Activated naive CD4-positive, alpha-beta T cell treated with anti-CD3 and anti-CD28 coated beads, Interleukin-2, amount 50 U/mL, for 72 hours (primary cell): ENCODE measurements around the gene RTN4RL1. TPM values are rescaled to one million over a fixed set of nuclear protein-coding genes. Genes with fewer than 3 reads are reported as not detected.
"Not testable (repeated sequence)": the region's sequence is repeated elsewhere in the genome, so short reads cannot be mapped to it uniquely, and the experiment has no call there.

Experiments
- ATAC-seq, 2 donors: fragments of 150-1000 bp; cut with Tn5 transposase; 2 replicates each; pipeline ENCODE4 v1.10.0; 2021; ENCODE audit warnings: mild to moderate bottlenecking in 2 of 2, moderate library complexity in 2 of 2
- DNase-seq, 2 donors: peaks; one replicate each; pipeline ENCODE4 v3.0.0; 2021 to 2022; ENCODE audit warnings: low spot score in 2 of 2
- H3K27ac Mint-ChIP-seq, 2 donors: one replicate each; pipeline ENCODE4 v1.8.0; 2022; ENCODE audit warnings: mild to moderate bottlenecking in 2 of 2, mixed read lengths in 2 of 2
- H3K36me3 Mint-ChIP-seq, 2 donors: one replicate each; pipeline ENCODE4 v1.8.0; 2022; ENCODE audit warnings: mixed read lengths in 2 of 2
- H3K9me3 Mint-ChIP-seq, 2 donors: one replicate each; pipeline ENCODE4 v1.8.0; 2022; ENCODE audit warnings: mixed read lengths in 2 of 2
- total RNA-seq, 2 donors: library from RNA; stranded (reverse); gene quantifications; one replicate each; pipeline ENCODE4 v1.2.3, GENCODE V29; 2022

RTN4RL1 gene
- total RNA-seq, 2 donors from 2014 or later: 0.06 to 0.07 TPM

DNA sequence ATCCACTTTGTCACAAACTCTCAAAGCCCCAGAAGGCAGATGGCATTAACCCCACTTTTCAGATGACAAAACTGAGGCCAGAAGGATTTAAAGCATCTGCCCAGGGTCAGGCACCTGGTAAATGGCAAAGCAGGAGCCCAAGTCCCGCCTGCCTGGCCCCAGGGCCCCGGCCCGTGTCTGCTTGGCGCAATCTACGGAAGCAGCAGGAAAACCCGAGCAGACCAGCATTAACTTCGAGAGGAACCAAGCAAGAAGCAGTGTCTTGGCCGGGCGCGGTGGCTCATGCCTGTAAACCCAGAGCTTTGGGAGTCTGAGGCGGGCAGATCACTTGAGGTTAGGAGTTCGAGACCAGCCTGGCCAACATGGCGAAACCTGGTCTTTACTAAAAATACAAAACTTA, 21.6 kb downstream of the RTN4RL1 start:
- H3K9me3 Mint-ChIP-seq: no peaks in the 10 kb centered on the region
- no peak overlapping the region for H3K27ac Mint-ChIP-seq
- DNase-seq (no peak), ATAC-seq (no peak)
- H3K36me3 Mint-ChIP-seq: peaks cover 0 to 5% of the 10 kb centered on the region in 2 donors

DNA sequence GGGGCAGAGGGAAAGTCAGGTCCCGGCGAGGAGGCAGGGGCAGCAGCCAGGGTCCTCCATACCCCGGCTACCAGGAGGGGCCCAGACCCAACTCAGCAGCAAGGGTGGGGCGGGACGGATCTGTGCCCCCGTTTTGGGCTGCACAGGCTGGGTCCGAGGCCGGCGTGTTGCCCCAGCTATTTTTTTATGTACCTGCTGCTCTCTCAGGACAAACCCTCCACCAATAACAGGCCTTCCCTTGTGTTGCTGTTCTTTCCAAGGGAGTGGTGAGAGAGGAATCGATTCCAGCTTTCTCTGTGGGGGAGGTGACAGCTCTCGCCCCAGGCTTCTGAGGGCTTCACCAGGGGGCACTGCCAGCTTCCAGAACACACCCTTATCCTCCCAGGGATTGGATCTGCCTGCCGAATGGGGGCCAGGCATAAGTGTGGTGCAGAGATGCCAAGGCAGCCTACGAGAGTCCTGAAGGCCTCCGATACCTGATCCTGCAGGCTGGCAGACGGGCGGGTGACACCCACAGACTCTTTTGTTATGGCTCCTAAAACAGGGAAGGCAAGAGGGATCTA, 22.3 kb downstream of the RTN4RL1 start:
- Mint-ChIP-seq H3K9me3 (no peaks in the 10 kb centered on the region), H3K36me3 (peaks cover 0 to 5% of the 10 kb centered on the region in 2 donors), H3K27ac (no peak overlapping the region)
- ATAC-seq (no peak), DNase-seq (no peak)

DNA sequence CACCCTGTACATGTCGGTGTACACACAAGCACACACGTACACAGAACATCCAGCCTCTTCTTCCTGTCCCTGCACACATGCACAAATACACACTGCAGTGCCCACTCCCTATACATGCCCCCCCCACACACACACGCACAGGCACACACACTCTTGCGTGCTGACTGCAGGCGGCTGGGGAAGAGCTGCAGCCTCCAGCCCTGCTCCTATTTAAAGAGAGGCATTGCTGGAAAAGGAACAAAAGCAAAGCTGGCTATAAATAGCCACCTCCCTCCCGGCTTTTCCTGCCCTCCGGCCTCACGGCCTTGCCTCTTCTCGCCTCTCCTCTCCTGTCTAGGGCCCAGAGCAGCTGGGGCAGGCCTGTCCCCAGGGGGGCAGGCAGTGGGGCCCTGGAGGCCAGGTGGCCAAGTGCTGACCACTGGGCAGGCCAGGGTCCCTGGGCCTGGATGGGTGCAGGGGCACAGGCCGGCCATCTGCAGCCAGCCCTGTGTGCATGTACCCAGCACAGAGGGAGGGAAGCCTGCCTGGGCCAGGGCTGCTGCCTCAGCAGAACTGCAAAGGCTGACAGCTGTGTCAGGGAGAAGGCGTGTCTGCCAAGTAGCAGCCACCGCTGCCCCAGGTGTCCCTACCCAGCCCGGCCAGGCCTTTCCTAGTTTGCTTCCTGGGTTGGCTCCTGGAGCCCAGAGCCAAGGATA, 25.4 kb downstream of the RTN4RL1 start:
- H3K36me3 Mint-ChIP-seq: peaks cover 0 to 5% of the 10 kb centered on the region in 2 donors
- H3K27ac Mint-ChIP-seq: no peak overlapping the region
- no peak for DNase-seq
- no peaks in the 10 kb centered on the region for H3K9me3 Mint-ChIP-seq
- no peak for ATAC-seq

DNA sequence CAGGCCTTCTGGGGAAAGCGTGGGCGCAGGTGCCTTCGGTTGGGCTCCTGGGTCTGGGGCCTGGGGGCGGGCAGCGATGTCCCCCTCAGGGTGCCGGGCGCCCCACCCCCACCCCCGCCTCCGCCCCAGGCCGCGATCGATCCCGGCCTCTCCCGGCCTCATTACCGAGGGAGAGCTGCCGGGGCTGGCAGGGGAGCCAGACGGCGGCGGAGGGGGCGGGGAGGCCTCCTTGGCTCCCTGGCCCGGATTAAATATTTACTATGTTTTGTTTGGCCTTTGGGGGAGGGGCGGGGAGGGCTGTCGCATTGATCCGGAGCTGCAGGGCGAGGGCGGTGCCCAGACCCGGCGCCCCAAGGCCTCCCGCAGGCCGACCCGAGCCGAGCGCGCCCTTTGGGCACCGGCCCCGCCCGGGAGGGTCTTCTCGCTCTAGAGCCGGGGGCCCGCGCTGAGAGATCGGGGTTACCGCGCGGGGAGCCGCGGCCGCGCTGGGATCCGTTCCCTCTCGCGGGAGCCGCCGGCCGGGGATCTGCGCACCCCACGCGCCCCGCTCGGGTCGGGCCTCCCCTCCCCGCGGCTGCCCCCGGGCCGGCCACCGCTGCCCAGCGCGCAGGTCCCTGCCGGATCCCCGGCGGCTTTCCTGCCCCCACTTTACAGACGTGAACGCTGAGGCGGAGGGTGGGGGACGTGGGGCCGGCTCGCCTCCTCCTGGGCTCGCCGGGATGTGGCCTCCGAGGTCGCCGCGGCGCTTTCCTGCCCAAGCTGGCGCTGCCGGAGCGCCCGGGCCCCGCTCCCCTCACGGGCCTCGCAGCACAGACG, 27.0 kb downstream of the RTN4RL1 start:
- peak in 1 of 2 donors; percentile 37 for ATAC-seq
- no peak for DNase-seq
- peaks cover 0 to 5% of the 10 kb centered on the region in 2 donors for H3K36me3 Mint-ChIP-seq
- no peak overlapping the region for H3K27ac Mint-ChIP-seq
- no peaks in the 10 kb centered on the region for H3K9me3 Mint-ChIP-seq

DNA sequence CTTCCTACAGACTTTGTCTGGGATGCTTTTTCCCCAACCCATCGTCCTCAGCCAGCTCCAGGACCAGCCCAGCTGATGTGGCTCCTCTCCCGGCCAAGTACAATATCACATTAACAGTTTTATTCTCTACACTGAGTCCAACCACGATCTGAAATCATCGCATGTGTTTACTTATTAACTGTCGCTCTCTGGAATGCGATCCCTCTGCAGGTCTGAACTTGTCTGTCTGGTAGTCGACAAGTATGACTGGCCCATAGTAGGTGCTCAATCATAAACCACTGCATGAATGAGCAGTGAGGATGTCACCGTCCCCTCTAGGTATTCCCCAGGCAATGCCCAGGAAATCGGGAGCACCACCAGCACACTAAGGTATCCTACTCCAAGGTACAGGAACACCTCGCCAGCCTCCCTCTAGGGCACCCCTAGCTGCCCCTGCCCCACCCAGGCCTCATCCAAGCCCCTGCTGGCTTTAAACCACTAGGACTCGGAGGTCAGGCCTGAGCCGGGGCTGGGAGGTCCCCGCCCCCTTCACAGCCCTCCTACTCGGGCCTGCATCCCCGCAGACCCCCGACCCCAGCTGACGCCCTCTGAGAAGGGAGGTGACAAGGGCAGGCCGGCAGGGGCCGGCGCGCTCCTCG, 27.7 kb downstream of the RTN4RL1 start:
- DNase-seq (no peak), ATAC-seq (no peak)
- H3K36me3 Mint-ChIP-seq: peaks cover 0 to 5% of the 10 kb centered on the region in 2 donors
- H3K27ac Mint-ChIP-seq: no peak overlapping the region
- no peaks in the 10 kb centered on the region for H3K9me3 Mint-ChIP-seq

DNA sequence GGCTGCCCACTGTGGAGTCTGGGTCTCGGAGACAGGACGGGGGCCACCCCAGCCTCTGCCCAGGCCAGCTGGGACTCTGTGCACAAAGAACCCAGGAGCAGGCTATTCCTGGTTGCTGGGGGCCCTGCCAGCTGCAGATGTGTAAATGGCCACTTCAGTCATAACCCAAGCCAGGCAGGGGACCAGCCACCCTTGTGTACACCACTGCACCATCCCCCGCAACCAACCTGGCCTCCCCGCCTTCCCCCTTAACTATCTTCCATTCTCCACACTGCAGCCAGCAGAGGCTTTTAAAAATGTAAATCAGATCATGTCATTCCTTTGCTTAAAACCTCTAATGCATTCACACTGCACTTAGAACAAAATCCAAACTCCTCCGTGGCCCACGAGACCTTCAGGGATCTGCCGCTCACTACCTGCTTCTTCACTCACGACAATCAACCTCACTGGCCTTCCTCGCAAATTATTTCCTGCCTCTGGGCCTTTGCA, 28.3 kb downstream of the RTN4RL1 start:
- H3K27ac Mint-ChIP-seq: no peak overlapping the region
- no peaks in the 10 kb centered on the region for H3K9me3 Mint-ChIP-seq
- DNase-seq (no peak), ATAC-seq (no peak)
- peaks cover 0 to 5% of the 10 kb centered on the region in 2 donors for H3K36me3 Mint-ChIP-seq

DNA sequence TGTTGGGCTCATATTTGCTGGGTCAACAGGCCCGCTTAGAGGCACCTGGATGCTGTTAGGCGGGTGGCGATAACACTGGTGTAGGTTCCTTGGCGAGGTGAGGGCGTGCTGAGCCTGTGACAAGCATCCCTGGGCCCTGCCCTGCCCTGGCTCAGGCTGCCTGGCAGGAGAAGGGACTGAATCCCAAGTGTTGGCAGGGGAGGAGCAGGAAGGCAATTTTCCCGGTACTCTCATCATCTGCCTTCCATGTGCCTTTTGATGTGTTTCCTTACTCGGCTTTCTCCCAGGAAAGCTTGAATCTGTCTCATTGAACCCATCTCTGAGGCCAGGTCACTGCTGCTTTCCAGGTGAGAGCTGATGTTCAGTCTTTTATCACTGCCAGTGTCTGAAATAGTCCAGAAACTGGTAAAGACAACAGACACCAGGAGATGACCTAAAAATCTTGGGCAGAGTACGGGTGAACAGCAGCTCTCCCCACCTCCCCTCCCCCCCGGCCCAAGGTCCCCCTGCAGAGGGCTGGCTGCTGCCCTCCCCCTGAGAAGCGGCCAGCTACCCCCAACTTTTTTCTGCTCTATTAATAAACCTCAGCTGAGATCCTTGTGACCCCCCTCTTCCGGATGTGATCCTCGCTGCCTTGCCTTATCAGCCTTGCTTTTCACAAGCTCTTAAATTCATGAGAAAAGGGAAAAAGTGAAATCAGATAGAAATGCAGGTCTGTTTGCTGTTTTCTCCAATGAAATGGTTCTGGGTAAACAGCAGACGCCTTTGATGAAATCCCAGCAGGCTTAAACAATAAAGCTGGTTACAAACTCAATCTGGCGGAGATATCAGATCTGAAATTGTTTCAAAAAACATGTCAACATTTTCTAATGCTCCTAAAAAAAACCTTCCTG, 29.0 kb downstream of the RTN4RL1 start:
- no peaks in the 10 kb centered on the region for H3K9me3 Mint-ChIP-seq
- peaks cover 0 to 5% of the 10 kb centered on the region in 2 donors for H3K36me3 Mint-ChIP-seq
- DNase-seq (no peak), ATAC-seq (no peak)
- H3K27ac Mint-ChIP-seq: no peak overlapping the region

DNA sequence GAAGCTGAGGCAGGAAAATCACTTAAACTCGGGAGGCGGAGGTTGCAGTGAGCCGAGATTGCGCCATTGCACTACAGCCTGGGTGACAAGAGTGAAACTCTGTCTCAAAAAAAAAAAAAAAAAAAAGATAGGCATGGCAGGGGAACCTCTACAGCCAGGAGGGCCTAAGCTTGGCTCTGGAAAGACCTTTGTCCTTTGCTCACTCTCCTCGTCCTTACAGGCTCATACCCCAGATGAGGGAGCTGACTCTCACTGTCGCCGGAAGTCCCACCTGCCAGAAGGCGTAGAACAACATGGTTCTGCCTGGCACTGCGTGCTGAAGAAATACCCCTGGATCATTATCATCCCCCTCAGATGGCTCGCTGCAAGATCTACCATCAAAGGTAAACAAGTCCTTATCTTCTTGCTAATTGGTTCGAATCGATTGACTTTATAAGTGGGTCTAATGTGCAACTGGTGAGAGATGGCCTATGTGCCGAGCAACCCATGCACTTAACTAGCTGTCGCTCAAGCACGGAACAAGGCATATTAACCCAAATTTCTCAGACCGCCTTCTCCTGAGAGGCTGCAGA, 29.7 kb downstream of the RTN4RL1 start:
- no peak for DNase-seq
- no peak overlapping the region for H3K27ac Mint-ChIP-seq
- H3K9me3 Mint-ChIP-seq: no peaks in the 10 kb centered on the region

DNA sequence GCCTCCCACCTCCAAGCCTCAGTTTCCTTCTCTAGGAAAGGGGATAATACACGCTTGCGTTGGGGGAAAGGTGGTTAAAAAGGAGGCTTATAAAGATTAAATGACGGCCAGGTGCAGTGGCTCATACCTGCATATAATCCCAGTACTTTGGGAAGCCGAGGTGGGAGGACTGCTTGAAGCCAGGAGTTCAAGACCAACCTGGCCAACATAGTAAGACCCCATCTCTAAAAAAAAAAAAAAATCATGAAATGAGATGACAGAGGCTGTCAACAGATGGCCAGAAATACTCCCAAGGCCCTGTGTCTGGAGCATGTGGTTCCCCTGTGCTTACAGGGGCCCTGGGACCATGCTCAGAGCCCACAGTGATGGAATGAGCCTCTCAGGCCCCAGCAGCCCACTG, 30.4 kb downstream of the RTN4RL1 start:
- no peak for DNase-seq
- Mint-ChIP-seq H3K36me3 (peaks cover 0 to 5% of the 10 kb centered on the region in 2 donors), H3K9me3 (no peaks in the 10 kb centered on the region), H3K27ac (no peak overlapping the region)
- no peak for ATAC-seq

More for the DNA sequence above, 29.7 kb downstream of the RTN4RL1 start:
- H3K36me3 Mint-ChIP-seq: peaks cover 0 to 5% of the 10 kb centered on the region in 2 donors
- no peak for ATAC-seq

DNA sequence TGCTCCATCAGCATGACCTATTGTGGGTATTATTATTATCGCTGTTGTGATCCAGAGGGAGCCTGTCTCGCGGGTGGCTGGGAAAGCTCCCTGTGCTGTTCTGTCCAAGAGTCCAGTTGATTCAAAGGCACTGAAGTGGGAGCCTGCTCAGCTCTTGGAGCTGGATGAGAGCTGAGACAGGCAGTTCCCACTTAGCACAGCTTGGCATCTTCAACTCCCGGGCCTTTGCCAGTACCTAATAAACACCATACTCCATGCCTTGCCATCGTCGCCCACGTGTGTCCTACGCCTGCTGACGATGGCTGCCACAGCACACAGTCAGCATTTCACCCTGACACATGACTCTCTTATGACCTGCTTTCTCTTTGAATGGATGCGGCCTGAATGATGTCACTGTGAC, 32.6 kb downstream of the RTN4RL1 start:
- DNase-seq: no peak
- Mint-ChIP-seq H3K36me3 (no peaks in the 10 kb centered on the region), H3K27ac (no peak overlapping the region), H3K9me3 (no peaks in the 10 kb centered on the region)
- ATAC-seq: no peak

DNA sequence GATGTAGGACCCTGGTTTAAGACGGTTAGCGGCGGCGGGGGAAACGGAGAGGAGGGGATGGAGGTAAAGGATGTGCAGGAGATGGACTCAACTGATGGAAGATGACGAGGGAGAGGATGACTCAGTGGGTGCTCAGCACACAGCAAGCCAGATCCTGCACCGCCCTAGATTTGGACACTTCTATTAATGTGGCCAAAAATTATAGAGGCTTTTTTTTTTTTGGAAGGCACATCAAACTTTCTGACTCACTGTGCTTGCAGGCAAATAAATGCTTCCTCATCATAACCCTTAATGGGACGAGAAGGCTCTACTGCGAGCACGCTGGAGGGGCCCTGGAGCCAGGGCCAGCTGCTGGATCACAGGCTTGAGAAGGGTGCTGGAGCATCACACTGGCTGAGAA, 36.0 kb downstream of the RTN4RL1 start:
- no peaks in the 10 kb centered on the region for H3K9me3 Mint-ChIP-seq
- ATAC-seq (no peak), DNase-seq (no peak)

DNA sequence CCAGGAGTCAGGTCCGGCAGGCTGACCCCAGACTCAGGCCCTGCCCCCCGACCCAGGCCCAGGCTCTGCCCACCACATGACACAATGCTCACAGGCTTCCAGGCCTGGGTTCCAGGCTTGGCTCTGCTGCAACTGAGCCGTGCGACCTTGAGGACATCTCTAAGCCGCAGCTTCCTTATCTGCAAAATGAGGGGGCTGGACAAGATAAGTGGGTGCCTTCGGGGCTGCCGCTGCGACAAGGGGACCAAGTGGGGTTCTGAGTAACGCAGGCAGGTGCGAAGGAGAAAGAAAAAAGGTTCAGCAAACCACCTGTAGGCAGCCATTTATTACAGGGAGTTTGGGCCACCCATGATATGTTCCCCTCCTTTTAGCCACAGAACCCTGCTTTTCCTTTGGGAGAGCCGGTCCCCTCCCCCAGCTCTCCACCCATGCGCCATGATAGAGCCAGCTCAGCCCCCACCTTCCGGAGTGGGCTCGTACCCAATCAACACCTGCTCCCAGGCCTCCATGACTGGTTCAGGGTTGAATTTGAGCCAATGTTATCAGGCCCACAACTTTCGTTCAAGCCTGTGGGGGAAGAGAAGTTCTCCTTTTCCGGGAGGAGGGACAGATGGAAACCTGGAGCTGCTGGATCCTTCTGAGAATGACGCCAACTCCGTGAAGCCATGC, 38.2 kb downstream of the RTN4RL1 start:
- no peaks in the 10 kb centered on the region for H3K9me3 Mint-ChIP-seq

More for the DNA sequence above, 36.0 kb downstream of the RTN4RL1 start:
- Mint-ChIP-seq H3K36me3 (no peaks in the 10 kb centered on the region), H3K27ac (no peak overlapping the region)

DNA sequence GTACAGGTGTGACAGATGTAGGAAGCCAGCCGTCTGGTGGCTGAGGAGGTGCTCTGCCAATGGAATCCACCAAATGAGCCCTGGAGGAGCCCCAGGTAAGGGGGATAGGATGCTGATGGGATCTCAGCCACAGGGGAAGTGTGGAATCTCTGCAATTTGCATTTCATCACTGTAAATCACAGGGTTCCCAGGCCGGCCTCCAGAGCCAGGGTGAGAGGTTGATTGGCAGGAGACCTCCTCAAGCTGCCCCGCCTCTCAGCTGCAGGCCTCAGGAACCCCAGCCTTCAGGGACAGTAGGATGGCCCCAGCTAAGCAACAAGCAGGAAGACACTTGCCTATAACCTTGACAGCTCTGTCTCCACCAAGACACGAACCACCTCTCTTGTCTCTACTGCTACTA, 39.4 kb downstream of the RTN4RL1 start:
- DNase-seq: no peak
- Mint-ChIP-seq H3K36me3 (no peaks in the 10 kb centered on the region), H3K27ac (no peak overlapping the region), H3K9me3 (no peaks in the 10 kb centered on the region)
- no peak for ATAC-seq

More for the DNA sequence above, 38.2 kb downstream of the RTN4RL1 start:
- no peaks in the 10 kb centered on the region for H3K36me3 Mint-ChIP-seq
- ATAC-seq (no peak), DNase-seq (no peak)
- no peak overlapping the region for H3K27ac Mint-ChIP-seq

DNA sequence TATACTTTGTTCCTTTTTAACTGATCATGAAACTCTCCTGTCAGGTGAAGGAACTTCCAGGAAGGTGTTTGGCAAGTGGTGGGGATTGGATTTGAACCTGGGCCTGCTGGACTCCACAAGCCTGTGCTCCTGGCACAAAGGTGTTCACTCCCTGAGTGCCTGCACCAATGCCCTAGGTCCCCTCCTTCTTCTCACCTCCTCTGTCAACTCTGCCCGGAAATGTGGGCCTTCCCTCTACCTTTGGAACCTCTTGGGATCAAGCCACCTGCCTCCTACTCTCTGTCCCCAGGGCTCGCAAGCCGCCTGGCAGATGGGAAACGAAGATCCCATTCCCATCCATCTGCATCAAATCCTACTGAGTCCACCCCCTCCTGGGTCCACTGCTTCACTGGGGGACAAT, 40.0 kb downstream of the RTN4RL1 start:
- Mint-ChIP-seq H3K27ac (no peak overlapping the region), H3K36me3 (no peaks in the 10 kb centered on the region), H3K9me3 (no peaks in the 10 kb centered on the region)
- DNase-seq (no peak), ATAC-seq (no peak)

DNA sequence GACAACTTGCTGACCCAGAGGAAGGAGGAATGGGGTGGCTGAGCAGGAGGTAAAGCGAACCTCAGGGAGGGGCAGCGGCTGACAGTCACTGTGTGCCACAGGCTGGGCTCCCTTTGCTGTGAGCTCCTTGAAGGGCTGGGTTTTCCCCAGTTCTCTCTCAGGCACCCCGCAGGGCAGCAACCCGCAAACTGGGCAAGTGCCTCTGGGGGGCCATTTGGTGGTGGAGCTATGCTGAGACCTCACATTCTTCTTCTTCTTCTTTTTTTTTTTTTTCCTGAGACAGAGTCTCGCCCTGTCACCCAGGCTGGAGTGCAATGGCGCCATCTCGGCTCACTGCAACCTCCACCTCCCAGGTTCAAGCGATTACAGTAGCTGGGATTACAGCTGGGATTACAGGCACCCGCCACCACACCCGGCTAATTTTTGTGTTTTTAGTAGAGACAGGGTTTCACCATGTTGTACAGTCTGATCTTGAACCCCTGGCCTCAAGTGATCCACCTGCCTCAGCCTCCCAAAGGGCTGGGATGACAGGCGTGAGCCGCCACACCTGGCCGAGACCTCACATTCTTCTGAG, 42.3 kb downstream of the RTN4RL1 start:
- not testable (repeated sequence) for H3K36me3 Mint-ChIP-seq, H3K9me3 Mint-ChIP-seq, DNase-seq, ATAC-seq, H3K27ac Mint-ChIP-seq
